Fibroblast of lung (primary cell): ENCODE results near the gene WDR88. TPM values are rescaled to one million over a fixed set of nuclear protein-coding genes. Genes with fewer than 3 reads are reported as not detected.
A peak's percentile ranks its signal among the peaks of the same experiment; 100 is the strongest.
"Not testable (repeated sequence)": the region's sequence is repeated elsewhere in the genome, so short reads cannot be mapped to it uniquely, and the experiment has no call there.

Experiments used
- DNase-seq, 2 donors: peaks; one replicate each; pipeline versions ENCODE4 v3.0.0 to v3.0.0-alpha.2; 2010; ENCODE audit warnings: low read depth in 2 of 2
- H2AFZ ChIP-seq: 2 replicates; pipeline ENCODE4 v1.5.1; 2012; ENCODE audit warnings: low read length, control low read depth, inconsistent platforms
- H3K27ac ChIP-seq: 2 replicates; pipeline ENCODE4 v1.5.1; 2011; ENCODE audit warnings: low read length, control low read depth; ENCODE audit not compliant: insufficient read depth
- H3K27me3 ChIP-seq: 2 replicates; pipeline ENCODE4 v1.5.1; 2011; ENCODE audit warnings: mild to moderate bottlenecking, low read length; ENCODE audit not compliant: control insufficient read depth, insufficient read depth
- H3K36me3 ChIP-seq: 2 replicates; pipeline ENCODE4 v1.5.1; 2011; ENCODE audit warnings: low read length; ENCODE audit not compliant: control insufficient read depth, insufficient read depth
- H3K4me1 ChIP-seq: 2 replicates; pipeline ENCODE4 v1.5.1; 2011; ENCODE audit warnings: low read length; ENCODE audit not compliant: control insufficient read depth, insufficient read depth; ENCODE audit errors: extremely low read depth
- H3K4me2 ChIP-seq: 2 replicates; pipeline ENCODE4 v1.5.1; 2011; ENCODE audit warnings: low read length, control low read depth; ENCODE audit not compliant: insufficient read depth; ENCODE audit errors: extremely low read depth
- H3K4me3 ChIP-seq, 4 experiments: fragments of 200-600 bp in 1 of 4; sonication (generic) in 1 of 4; replicated peaks in 1 of 4; 2 replicates each; pipeline ENCODE4 v1.5.1; 2011 to 2016; ENCODE audit warnings: low read length in 4 of 4, low read depth in 3 of 4, mild to moderate bottlenecking in 3 of 4, control low read depth in 2 of 4, inconsistent platforms in 1 of 4, mixed read lengths in 1 of 4; ENCODE audit not compliant: insufficient read depth in 1 of 4; ENCODE audit errors: control extremely low read depth in 1 of 4
- H3K79me2 ChIP-seq: 2 replicates; pipeline ENCODE4 v1.5.1; 2012; ENCODE audit warnings: mild to moderate bottlenecking, low read length, inconsistent platforms; ENCODE audit not compliant: control insufficient read depth, insufficient read depth
- H3K9ac ChIP-seq: 2 replicates; pipeline ENCODE4 v1.5.1; 2011; ENCODE audit warnings: mild to moderate bottlenecking, low read length, control low read depth; ENCODE audit not compliant: insufficient read depth
- H3K9me3 ChIP-seq: 2 replicates; pipeline ENCODE4 v1.5.1; 2012; ENCODE audit warnings: low read depth, low read length; ENCODE audit not compliant: control insufficient read depth, insufficient read depth
- H4K20me1 ChIP-seq: 2 replicates; pipeline ENCODE4 v1.5.1; 2011; ENCODE audit warnings: low read length; ENCODE audit not compliant: control insufficient read depth, insufficient read depth; ENCODE audit errors: extremely low read depth
- CTCF ChIP-seq, 2 donors: IDR thresholded peaks in 1 of 2; conservative IDR thresholded peaks in 1 of 2; 1 replicate in 1 of 2; 2 replicates in 1 of 2; pipeline ENCODE4 v1.5.1; 2011 to 2012; ENCODE audit warnings: low read length in 2 of 2, control low read depth in 1 of 2, inconsistent platforms in 1 of 2, low read depth in 1 of 2, mild to moderate bottlenecking in 1 of 2
- EZH2 ChIP-seq: IDR thresholded peaks from 2 replicates; pipeline ENCODE4 v1.5.1; 2012; ENCODE audit warnings: low read length, control low read depth, mild to moderate bottlenecking; ENCODE audit errors: missing control alignments
- polyA plus RNA-seq, 2 donors: library from polyadenylated mRNA; depleted of rRNA in 1 of 2; stranded (reverse) in 1 of 2; unstranded in 1 of 2; fragments of >200 nt; gene quantifications; 2 replicates each; pipeline ENCODE4 v1.2.1, GENCODE V29; 2011 to 2012; ENCODE audit warnings: missing spikeins in 1 of 2
- total RNA-seq: library from RNA; depleted of rRNA; stranded (reverse); fragments of >200 nt; gene quantifications from 2 replicates; pipeline ENCODE4 v1.2.1, GENCODE V29; 2014

Gene WDR88
- total and polyA plus RNA-seq, 2 donors (not counting 1 experiment from before 2014, with no cell fraction given): not detected

DNA sequence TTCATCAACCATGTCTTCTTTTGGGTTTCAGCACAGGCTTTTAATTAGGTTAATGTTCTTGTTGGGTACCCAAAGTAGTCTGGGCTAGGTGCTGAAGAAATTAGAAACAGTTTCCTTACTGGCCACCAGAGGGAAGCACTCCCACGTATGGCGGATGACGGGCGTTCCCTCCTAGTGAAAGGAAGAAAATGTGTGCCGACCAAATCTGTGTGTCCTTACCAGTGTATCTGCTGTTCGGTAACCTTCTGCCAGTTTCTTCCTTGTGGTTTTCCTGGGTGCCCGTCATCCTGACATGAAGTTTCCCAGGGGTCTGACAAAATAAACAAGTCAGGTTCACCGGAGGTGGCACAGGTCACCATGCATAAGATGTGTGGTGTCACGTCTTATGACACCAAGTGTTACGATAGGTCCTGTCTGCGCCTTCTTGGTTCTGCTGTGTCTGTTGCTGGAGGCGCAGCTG lies 6.0 kb upstream of the WDR88 start:
- H3K4me2 ChIP-seq: no peak overlapping the region

DNA sequence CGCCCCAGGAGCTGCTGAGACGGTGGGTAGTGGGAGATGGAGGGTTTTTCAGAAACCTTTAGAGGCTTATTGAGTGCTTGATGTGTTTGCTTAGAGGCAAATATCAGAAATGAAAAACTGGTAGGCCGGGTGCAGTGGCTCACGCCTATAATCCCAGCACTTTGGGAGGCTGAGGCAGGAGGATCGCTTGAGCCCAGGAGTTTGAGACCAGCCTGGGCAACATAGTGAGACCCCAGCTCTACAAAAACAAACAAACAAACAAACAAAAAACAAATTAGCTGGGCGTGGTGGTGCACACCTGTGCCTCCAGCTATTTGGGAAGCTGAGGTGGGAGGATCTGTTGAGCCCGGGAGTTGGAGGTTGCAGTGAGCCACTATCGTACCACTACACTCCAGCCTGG lies 5.2 kb upstream of the WDR88 start:
- not testable (repeated sequence) for H3K4me3 ChIP-seq, H3K79me2 ChIP-seq, H3K4me2 ChIP-seq, H3K9me3 ChIP-seq, H2AFZ ChIP-seq, H3K27ac ChIP-seq, H3K27me3 ChIP-seq, H4K20me1 ChIP-seq, H3K9ac ChIP-seq, H3K36me3 ChIP-seq, DNase-seq, H3K4me1 ChIP-seq

More for the DNA sequence above, 6.0 kb upstream of the WDR88 start:
- no peaks in the 10 kb centered on the region for H4K20me1 ChIP-seq
- no peaks in the 10 kb centered on the region for H3K79me2 ChIP-seq
- no peak overlapping the region for H3K9ac ChIP-seq
- H3K36me3 ChIP-seq: peaks cover 5% of the 10 kb centered on the region
- H3K4me1 ChIP-seq: no peaks in the 10 kb centered on the region
- H3K27ac ChIP-seq: no peak overlapping the region
- H2AFZ ChIP-seq: peak overlapping the region; percentile 77
- H3K4me3 ChIP-seq: no peak overlapping the region
- TF ChIP-seq EZH2 (no peak), CTCF (conservative IDR thresholded peaks at IDR 0.05 in 1 of 2, IDR thresholded peaks at IDR 0.05 in 1 of 2; ENCODE audit: low read depth in 1 of 2, low read length in 2 of 2) (peak; percentile 80 to 85)
- H3K9me3 ChIP-seq: no peaks in the 10 kb centered on the region
- DNase-seq: peak; percentile 53 to 75
- no peaks in the 10 kb centered on the region for H3K27me3 ChIP-seq

GRCh38 chr19:33129901-33130300 lies 2.0 kb upstream of the WDR88 start:
- Histone ChIP-seq H3K4me3 (no peak overlapping the region), H3K4me1 (no peaks in the 10 kb centered on the region), H3K9ac (no peak overlapping the region), H3K27me3 (no peaks in the 10 kb centered on the region), H4K20me1 (no peaks in the 10 kb centered on the region), H3K79me2 (no peaks in the 10 kb centered on the region), H2AFZ (no peak overlapping the region), H3K36me3 (peaks cover 5% of the 10 kb centered on the region), H3K27ac (no peak overlapping the region), H3K9me3 (no peaks in the 10 kb centered on the region), H3K4me2 (no peak overlapping the region)
- no peak for TF ChIP-seq CTCF (conservative IDR thresholded peaks at IDR 0.05 in 1 of 2, IDR thresholded peaks at IDR 0.05 in 1 of 2; ENCODE audit: low read depth in 1 of 2, low read length in 2 of 2)
- no peak for DNase-seq
